Subcutaneous adipose tissue (tissue), 4 donors: ENCODE measurements around the gene EPC1. TPM values are rescaled to one million over a fixed set of nuclear protein-coding genes. Genes with fewer than 3 reads are reported as not detected.

Source experiments
- CTCF ChIP-seq: fragments of 450-650 bp; IDR thresholded peaks from one replicate; pipeline ENCODE4 v1.5.1; 2016; ENCODE audit warnings: low read depth, mild to moderate bottlenecking, control low read depth, antibody characterized with exemption, moderate library complexity
- total RNA-seq, 4 donors: library from RNA; depleted of rRNA; stranded (reverse); fragments of >200 nt; gene quantifications; one replicate each; pipeline ENCODE4 v1.1.0, GENCODE V29; 2016

EPC1 gene
- total RNA-seq, 4 donors from 2014 or later: 35.2 to 49.9 (median 41.6) TPM

DNA sequence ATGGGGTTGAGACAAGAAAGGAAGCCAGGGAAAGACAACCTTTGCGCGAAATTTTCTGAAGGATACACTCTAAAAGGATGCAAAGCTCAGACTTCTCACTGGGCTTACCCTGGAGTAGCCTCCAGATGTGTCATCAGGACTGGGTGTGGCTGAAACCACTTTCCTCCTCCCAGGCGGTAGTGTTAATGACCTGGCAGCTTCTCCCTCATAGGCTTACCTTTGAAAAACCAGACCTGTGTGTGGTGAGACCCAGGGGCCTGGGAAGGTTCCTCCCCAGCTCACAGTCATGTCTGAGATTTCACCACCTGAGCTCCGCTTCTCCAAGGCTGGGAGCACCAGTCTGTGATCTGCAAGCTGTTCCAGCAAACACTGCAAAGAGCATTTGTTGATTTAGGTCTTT is 93.7 kb downstream of the EPC1 start:
- TF ChIP-seq CTCF: no peak

DNA sequence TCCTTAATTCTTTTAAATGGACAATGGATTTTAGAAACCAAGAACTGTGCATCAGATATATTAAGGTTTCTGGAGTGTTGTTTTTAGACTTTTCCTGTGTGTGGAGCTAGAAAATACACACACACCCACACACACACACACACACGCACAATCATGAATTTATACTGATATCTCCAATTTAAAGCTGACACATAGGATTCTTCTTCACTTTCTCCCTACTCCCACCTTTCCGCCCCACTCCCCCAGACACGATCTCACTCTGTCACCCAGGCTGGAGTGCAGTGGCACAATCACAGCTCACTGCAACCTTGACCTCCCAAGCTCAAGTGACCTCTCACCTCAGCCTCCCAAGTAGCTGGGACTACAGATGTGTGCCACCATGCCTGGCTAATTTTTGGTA is 100.3 kb downstream of the EPC1 start:
- TF ChIP-seq CTCF: no peak

DNA sequence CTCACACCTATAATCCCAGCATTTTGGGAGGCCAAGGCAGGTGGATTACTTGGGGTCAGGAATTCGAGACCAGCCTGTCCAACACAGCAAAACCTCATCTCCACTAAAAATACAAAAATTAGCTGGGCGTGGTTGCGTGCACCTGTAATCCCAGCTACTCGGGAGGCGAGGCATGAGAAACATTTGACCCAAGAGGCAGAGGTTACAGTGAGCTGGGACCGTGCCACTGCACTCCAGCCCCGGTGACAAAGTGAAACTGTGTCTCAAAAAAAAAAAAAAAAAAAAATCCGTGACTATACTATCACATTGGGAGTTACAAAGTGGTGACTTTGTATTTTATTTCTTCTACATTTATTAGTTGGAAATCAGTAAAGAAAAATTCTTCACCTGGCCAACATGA is 101.2 kb downstream of the EPC1 start:
- no peak for TF ChIP-seq CTCF

DNA sequence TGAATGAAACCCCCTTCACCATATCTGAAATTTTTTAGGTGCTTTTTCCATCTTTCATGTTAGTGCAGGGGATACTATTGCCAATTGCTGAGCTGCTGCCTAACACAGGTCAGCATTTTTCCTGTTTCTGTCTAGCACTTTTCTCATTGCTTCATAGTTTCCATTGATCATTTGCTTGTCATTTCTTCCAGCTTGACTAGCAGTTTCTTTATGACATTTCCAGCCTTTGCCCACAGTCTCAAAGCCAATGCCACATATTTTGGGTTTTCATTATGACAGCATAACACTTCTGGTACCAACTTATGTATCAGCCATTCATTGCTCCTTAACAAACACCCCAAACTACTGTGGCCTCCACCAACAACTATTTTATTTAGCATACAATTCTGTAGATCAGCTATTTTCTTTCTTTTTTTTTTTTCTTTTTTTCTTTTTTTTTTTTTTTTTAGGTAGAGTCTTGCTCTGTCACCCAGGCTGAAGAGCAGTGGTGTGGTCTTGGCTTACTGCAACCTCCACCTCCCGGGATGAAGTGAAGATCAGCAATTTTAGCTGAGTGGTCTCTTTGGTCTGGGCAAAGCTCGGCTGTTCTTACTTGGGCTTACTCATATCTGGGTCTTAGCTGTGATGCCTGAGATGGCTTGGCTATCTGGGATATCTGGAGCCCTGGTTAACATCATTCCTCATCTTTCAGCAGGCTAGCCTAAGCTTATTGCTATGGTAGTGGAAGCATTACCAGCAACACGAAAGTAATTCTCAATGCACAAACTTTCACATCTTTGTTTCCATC is 102.3 kb downstream of the EPC1 start:
- TF ChIP-seq CTCF: no peak

- no peak for TF ChIP-seq CTCF
These were observed 102.9 kb downstream of the EPC1 start for GRCh38 chr10:32244011-32244410.

GRCh38 chr10:32241946-32242345 is 105.0 kb downstream of the EPC1 start:
- no peak for TF ChIP-seq CTCF

DNA sequence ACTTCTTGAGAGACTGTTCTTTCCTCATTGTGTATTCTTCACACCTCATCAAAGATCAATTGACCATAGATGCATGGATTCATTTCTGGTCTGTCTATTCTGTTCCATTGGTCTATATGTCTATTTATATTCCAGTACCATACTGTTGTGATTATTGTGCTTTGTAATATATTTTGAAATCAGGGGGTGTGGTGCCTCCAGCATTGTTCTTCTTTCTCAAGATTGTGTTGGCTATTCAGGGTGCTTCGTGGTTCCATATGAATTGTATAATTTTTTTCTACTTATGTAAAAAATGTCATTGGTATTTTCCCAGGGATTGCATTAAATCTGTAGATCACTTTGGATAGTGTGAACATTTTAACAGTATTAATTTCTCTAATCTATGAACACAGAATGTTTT is 106.5 kb downstream of the EPC1 start:
- no peak for TF ChIP-seq CTCF
